Measurements from ENCODE around the gene DMTF1. TPM values are rescaled to one million over a fixed set of nuclear protein-coding genes. Genes with fewer than 3 reads are reported as not detected.
A peak's percentile ranks its signal among the peaks of the same experiment; 100 is the strongest.
"Not testable (repeated sequence)": the region's sequence is repeated elsewhere in the genome, so short reads cannot be mapped to it uniquely, and the experiment has no call there.

Gene DMTF1, protein sequence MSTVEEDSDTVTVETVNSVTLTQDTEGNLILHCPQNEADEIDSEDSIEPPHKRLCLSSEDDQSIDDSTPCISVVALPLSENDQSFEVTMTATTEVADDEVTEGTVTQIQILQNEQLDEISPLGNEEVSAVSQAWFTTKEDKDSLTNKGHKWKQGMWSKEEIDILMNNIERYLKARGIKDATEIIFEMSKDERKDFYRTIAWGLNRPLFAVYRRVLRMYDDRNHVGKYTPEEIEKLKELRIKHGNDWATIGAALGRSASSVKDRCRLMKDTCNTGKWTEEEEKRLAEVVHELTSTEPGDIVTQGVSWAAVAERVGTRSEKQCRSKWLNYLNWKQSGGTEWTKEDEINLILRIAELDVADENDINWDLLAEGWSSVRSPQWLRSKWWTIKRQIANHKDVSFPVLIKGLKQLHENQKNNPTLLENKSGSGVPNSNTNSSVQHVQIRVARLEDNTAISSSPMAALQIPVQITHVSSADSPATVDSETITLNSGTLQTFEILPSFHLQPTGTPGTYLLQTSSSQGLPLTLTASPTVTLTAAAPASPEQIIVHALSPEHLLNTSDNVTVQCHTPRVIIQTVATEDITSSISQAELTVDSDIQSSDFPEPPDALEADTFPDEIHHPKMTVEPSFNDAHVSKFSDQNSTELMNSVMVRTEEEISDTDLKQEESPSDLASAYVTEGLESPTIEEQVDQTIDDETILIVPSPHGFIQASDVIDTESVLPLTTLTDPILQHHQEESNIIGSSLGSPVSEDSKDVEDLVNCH
- 10 to 100 TPM; 39.7 to 45.5 (median 43.7) TPM for total RNA-seq

DNA sequence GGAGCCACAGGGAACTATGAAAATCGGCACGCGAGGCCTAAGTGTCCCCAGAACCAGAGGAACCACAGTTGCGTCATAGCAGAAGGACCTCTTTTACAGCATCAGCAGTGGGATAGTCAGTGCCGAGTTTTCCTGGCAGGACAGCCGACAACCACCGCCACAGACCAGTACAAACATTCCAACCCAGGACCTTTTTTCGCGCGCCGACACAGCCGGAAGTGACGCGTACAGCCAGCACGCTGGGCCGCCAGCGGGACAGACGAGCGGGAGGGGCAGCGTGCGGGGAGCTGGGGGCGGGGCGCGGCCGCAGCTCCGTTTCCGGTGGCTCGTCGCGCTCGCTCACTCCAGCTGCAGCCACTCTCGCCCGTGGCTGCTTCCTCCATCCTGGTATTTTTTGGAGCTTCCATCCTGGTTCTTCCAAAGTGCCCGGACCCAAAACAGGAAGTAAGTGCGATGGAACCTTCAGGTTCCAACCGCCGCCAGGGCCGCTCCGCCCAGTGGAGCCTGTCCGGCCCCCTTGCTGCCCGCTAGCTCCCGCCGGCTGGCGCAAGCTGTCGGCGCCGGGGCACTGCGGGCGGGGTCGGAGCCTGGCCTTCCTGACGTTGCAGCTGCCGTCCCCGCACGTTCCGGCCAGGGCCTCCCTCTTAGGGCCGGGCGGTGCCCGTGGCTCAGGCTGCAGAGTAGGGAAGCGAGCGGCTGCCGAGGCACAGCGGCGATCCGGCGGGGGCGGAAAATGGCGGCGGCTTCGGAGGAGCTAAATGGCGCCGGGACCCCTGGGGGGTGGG, at the start of gene DMTF1:
DMTF1 (plus strand) TSS at position 342 of the 785 bp plus-strand sequence. CDS start 12,489 bp downstream, outside the sequence.
- peaks cover 40% of the 10 kb centered on the region for H3K4me1 Mint-ChIP-seq (ENCODE audit: low read depth)
- H3K36me3 Mint-ChIP-seq (ENCODE audit: insufficient read depth) = peaks cover 7% of the 10 kb centered on the region
- peak; percentile 86 to 89 for ATAC-seq
- DNase-seq = peak; percentile 79
- H3K4me3 Mint-ChIP-seq = peak within 1 kb of the TSS; percentile 96
- H3K27me3 Mint-ChIP-seq (ENCODE audit: low read depth) = no peaks in the 10 kb centered on the region
- H3K9me3 Mint-ChIP-seq = no peaks in the 10 kb centered on the region

DNA sequence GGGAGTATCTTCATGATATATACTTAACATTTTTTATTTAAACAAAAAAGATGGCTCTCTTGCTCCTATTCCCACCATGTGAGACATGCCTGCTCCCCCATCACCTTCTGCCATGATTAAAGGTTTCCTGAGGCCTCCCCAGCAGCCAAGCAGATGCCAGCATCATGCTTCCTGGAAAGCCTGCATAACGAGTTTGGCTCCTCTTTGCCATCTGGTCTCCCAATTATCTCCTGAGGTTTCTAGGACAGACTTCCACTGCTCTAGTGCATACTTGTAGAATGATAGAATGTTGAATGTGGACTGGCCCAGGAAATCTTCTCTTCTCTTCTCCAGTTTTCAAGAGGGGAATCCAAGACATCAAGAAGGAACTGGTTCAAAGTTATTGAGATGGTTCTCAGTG, 46.9 kb upstream of the DMTF1 start:
- peaks cover 29% of the 10 kb centered on the region for H3K27me3 Mint-ChIP-seq (ENCODE audit: low read depth)
- no peak for ATAC-seq
- H3K4me1 Mint-ChIP-seq (ENCODE audit: low read depth) = no peaks in the 10 kb centered on the region
- no peak for DNase-seq
- H3K4me3 Mint-ChIP-seq = no peak overlapping the region
- H3K9me3 Mint-ChIP-seq = no peaks in the 10 kb centered on the region
- H3K36me3 Mint-ChIP-seq (ENCODE audit: insufficient read depth) = no peaks in the 10 kb centered on the region

DNA sequence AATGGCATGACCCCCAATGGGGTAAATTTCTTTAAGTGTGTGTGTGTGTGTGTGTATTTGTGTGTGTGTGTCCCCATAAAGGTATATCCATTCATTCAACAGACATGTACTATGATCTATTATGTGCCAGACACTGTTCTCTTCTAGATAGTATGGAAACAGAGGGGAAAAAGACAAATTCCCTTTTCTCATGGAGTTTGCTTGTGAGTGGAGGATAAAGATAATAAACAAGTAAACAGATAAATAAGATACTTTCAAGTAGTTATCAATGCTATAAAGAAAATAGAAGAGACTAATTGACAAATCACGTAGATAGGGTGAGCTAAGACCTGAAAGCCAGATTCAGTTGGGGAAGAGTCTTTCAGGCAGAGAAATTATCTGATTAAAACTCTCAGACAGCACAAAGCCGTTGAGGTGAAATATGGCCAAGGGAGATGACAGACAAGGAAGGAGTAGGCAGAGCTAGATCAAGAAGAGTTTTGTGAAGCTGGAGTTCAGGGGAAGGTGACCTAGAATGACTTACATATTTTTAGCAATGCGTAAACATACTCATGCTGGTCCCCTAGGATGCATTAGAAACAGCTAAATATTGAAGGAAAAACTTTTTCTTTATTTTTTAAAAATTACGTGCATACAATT, 45.2 kb upstream of the DMTF1 start:
- ATAC-seq (no peak), DNase-seq (no peak)
- peaks cover 29% of the 10 kb centered on the region for H3K27me3 Mint-ChIP-seq (ENCODE audit: low read depth)
- H3K36me3 Mint-ChIP-seq (ENCODE audit: insufficient read depth) = no peaks in the 10 kb centered on the region
- no peaks in the 10 kb centered on the region for H3K4me1 Mint-ChIP-seq (ENCODE audit: low read depth)
- H3K4me3 Mint-ChIP-seq = no peak overlapping the region
- no peaks in the 10 kb centered on the region for H3K9me3 Mint-ChIP-seq

DNA sequence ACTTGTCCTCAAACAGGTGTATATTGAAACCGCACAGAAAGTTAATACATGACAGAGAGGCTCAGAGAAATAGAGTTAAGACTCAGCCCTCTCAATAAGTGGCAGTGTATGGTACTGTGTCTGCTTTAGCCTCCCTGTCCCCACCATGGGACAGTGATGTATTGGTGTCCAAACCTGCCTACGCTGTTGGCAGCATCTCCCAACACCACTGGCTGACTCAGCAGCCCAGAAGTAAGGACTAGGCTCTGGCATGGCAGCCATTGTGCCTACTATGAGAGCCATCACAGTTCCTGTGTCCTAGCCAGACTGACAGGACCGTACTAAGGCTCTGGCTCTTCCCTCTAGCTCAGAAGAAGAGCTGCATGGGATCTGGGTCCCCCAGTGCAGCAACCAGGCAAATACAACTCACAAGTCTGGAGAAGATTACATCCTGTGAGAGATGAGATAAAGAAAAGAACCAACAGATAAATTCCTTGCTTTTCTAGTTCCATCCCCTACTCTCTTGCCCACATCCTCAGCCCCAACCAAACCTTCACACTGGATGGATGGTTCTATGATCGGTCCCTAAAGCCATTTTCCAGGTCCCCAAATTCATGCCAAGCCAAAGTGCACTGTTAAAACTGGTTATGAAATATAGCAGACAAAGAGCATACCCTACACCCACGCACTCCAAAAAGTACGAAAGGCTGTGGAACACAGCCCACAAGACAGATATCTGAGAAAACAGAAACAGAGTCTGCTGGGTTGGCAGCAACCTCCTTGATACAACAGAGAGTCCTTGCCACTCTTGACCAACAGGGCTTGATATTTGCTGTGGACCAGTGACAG, 44.1 kb upstream of the DMTF1 start:
- DNase-seq = no peak
- Mint-ChIP-seq H3K9me3 (no peaks in the 10 kb centered on the region), H3K36me3 (ENCODE audit: insufficient read depth) (no peaks in the 10 kb centered on the region), H3K4me3 (no peak overlapping the region), H3K27me3 (ENCODE audit: low read depth) (peaks cover 22% of the 10 kb centered on the region), H3K4me1 (ENCODE audit: low read depth) (no peaks in the 10 kb centered on the region)
- no peak for ATAC-seq

DNA sequence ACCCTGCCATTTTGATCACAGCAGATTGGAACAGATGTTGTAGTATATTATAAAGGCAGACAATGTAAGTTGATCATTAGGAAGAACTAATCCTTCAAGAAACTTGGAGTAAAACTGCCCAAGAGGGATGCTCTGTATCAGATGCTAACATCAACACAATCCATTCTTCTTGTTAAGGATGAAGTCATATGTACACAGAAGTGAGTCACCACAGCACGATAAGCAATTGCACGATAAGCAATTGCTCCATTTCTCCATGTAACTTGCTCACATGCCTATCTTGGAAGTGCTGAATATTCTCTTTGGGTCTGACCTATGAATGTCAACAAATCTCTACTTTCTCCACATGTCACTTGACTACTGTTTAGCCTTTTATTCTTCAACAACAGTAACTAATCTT, 41.5 kb upstream of the DMTF1 start:
- no peaks in the 10 kb centered on the region for H3K4me1 Mint-ChIP-seq (ENCODE audit: low read depth)
- no peaks in the 10 kb centered on the region for H3K9me3 Mint-ChIP-seq
- DNase-seq (no peak), ATAC-seq (no peak)
- no peaks in the 10 kb centered on the region for H3K36me3 Mint-ChIP-seq (ENCODE audit: insufficient read depth)
- peaks cover 17% of the 10 kb centered on the region for H3K27me3 Mint-ChIP-seq (ENCODE audit: low read depth)
- H3K4me3 Mint-ChIP-seq = no peak overlapping the region

DNA sequence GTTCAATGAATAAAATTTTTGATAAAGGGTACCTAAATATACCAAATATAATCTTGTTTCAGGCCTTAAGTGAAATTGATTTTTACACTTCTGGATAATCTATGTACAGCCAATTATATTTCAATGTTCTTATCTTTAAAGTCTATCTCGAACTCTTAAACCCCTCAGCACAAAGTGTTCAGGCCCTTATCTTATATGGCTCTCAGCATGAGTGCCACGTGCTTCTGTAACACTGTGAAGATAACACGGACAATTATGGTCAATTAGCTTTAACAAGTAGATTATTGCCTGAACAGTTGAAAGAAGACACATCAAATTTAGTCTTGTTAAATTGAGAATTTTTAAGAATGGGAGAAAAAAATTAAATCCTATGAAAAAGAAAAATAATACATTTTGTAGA, 40.4 kb upstream of the DMTF1 start:
- ATAC-seq (no peak), DNase-seq (no peak)
- Mint-ChIP-seq H3K9me3 (no peaks in the 10 kb centered on the region), H3K4me3 (no peak overlapping the region), H3K4me1 (ENCODE audit: low read depth) (no peaks in the 10 kb centered on the region), H3K36me3 (ENCODE audit: insufficient read depth) (no peaks in the 10 kb centered on the region), H3K27me3 (ENCODE audit: low read depth) (peaks cover 16% of the 10 kb centered on the region)

DNA sequence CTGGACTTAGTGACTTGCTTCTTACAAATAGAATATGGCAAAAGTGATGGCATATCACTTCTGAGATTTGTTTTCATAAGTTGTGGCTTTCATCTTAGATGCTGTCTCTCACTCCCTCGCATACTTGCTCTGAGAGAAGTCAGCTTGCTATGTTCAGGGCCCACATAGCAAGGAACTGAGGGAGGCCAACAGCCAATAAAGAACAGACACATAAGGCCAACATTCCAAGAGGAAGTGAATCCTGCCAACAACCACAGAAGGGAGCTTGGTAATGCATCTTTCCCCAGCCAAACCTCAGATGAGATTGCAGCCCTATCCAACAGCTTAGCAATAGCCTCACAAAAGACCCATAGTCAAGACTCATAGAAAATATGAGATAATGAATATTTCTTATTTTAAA, 39.2 kb upstream of the DMTF1 start:
- no peak for DNase-seq
- no peaks in the 10 kb centered on the region for H3K9me3 Mint-ChIP-seq
- H3K4me1 Mint-ChIP-seq (ENCODE audit: low read depth) = no peaks in the 10 kb centered on the region
- no peak overlapping the region for H3K4me3 Mint-ChIP-seq
- H3K27me3 Mint-ChIP-seq (ENCODE audit: low read depth) = peaks cover 8% of the 10 kb centered on the region
- ATAC-seq = no peak
- no peaks in the 10 kb centered on the region for H3K36me3 Mint-ChIP-seq (ENCODE audit: insufficient read depth)

DNA sequence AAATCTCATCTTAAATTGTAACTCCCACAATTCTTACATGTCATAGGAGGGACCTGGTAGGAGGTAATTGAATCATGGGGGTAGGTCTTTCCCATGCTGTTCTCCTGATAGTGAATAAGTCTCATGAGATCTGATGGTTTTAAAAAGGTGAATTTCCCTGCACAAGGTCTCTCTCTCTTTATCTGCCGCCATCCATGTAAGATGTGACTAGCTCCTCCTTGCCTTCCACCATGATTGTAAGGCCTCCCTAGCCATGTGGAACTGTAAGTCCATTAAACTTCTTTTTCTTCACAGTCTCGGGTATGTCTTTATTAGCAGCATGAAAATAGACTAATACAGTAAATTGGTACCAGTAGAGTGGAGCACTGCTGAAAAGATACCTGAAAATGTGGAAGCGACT, 38.3 kb upstream of the DMTF1 start:
- not testable (repeated sequence) for H3K36me3 Mint-ChIP-seq (ENCODE audit: insufficient read depth); DNase-seq; H3K4me1 Mint-ChIP-seq (ENCODE audit: low read depth); H3K9me3 Mint-ChIP-seq; H3K27me3 Mint-ChIP-seq (ENCODE audit: low read depth); ATAC-seq; H3K4me3 Mint-ChIP-seq

DNA sequence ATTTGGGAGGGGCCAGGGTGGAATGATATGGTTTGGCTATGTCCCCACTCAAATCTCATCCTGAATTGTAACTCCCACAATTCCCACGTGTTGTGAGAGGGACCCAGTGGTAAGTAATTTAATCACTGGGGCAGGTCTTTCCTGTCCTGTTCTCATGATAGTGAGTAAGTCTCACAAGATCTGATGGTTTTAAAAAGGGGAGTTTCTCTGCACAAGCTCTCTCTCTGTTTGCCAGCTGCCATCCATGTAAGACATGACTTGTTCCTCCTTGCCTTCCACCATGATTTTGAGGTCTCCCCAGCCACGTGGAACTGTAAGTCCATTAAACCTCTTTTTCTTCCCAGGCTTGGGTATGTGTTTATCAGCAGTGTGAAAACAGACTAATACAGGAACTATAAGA, 36.5 kb upstream of the DMTF1 start:
- not testable (repeated sequence) for ATAC-seq; H3K27me3 Mint-ChIP-seq (ENCODE audit: low read depth); H3K36me3 Mint-ChIP-seq (ENCODE audit: insufficient read depth); H3K4me1 Mint-ChIP-seq (ENCODE audit: low read depth); H3K9me3 Mint-ChIP-seq; H3K4me3 Mint-ChIP-seq; DNase-seq

DNA sequence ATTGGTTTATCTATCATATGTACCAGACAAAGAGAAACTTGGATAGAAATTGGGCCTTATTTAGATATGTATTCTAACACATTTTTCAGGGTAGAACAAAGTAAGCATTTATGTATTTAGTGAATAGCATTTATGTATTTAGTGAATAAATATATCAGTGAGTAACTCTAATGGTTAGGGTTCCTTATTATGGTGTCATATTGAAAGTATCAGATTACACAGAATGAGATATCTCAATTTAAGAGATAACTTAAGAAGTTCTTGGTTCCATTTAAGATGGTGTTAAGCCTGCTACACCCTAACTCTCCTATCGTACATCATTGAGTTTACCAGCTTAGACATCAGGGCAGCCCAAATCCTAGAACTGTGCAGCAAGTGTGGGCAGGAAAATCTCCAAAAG, 35.9 kb upstream of the DMTF1 start:
- ATAC-seq (no peak), DNase-seq (no peak)
- Mint-ChIP-seq H3K27me3 (ENCODE audit: low read depth) (no peaks in the 10 kb centered on the region), H3K4me3 (no peak overlapping the region), H3K36me3 (ENCODE audit: insufficient read depth) (no peaks in the 10 kb centered on the region), H3K9me3 (no peaks in the 10 kb centered on the region), H3K4me1 (ENCODE audit: low read depth) (no peaks in the 10 kb centered on the region)

DNA sequence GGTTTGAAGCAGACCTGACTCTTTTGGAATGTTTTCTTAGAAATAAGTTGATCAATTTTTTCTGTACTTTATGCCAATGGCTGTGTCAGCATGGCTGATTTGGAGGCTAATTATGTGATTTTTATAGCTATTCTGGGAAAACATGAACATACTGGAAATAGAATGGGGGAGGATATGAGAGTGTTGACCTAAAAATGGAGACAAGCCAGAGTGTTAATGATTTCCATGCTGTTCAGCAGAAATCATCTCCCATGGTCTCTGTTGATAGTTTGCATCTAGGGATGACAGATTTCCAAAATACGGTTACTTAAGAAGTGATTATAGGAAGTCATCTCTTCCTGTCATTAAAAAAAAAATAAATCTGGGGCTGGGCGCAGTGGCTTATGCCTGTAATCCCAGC, 32.7 kb upstream of the DMTF1 start:
- Mint-ChIP-seq H3K27me3 (ENCODE audit: low read depth) (no peaks in the 10 kb centered on the region), H3K4me1 (ENCODE audit: low read depth) (no peaks in the 10 kb centered on the region), H3K36me3 (ENCODE audit: insufficient read depth) (no peaks in the 10 kb centered on the region), H3K4me3 (no peak overlapping the region), H3K9me3 (no peaks in the 10 kb centered on the region)
- no peak for ATAC-seq
- no peak for DNase-seq

DNA sequence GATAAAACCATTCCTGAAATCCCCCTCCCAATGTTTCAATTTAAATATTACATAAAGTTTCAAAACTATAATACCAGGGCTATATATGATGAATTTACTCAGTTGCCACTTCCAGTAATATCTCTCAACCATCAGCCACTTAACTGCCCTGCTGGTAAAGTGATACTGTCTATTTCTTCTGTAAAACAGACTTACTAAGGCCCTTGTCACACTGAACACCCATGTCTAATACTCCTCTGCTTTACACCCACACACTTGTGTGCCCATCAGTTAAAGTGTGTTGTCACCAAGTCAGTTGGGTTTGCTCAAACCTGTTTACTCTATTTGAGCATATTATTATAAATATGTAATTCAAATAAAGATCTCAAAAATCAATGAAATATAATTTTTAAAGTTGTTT, 29.1 kb upstream of the DMTF1 start:
- Mint-ChIP-seq H3K4me3 (no peak overlapping the region), H3K9me3 (no peaks in the 10 kb centered on the region), H3K4me1 (ENCODE audit: low read depth) (no peaks in the 10 kb centered on the region), H3K36me3 (ENCODE audit: insufficient read depth) (no peaks in the 10 kb centered on the region), H3K27me3 (ENCODE audit: low read depth) (peaks cover 1% of the 10 kb centered on the region)
- DNase-seq (no peak), ATAC-seq (no peak)

DNA sequence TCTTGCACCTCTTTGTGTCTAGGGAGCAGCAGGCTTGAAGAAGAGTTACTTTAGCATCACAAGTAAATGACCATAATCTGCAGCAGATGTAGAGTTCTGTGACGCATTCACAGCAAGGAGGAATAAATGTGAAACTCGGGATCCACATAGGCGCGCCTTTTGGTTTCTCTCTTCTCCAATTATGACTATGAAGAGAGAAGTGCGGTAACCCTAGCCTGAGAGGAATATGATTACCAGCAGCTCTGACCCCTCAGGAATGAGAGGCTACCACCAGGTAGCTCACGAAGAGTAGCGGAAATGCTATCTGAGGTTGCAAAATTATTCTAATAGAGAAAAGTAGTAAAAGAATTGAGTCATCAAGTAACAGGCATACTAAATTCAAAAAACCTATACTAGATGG, 25.2 kb upstream of the DMTF1 start:
- no peak for ATAC-seq

More for the DNA sequence above, 25.2 kb upstream of the DMTF1 start:
- DNase-seq = no peak
- Mint-ChIP-seq H3K36me3 (ENCODE audit: insufficient read depth) (no peaks in the 10 kb centered on the region), H3K27me3 (ENCODE audit: low read depth) (peaks cover 4% of the 10 kb centered on the region), H3K4me3 (no peak overlapping the region), H3K9me3 (no peaks in the 10 kb centered on the region), H3K4me1 (ENCODE audit: low read depth) (no peaks in the 10 kb centered on the region)
